Endothelial cell of umbilical vein (primary cell): ENCODE measurements around the gene BPIFA1. TPM values are rescaled to one million over a fixed set of nuclear protein-coding genes. Genes with fewer than 3 reads are reported as not detected.

ENCODE experiments used
- BruUV-seq: library from RNA; stranded (reverse); fragments of 400-500 nt; replicated peaks from 2 replicates; lab custom pipeline; 2021; lab: Mats Ljungman, UMichigan
- CTCF ChIA-PET: fragments of 300-600, 350-600 bp; sonication (Branson Sonifier 250); formaldehyde crosslinking; loops from one replicate; lab custom pipeline; 2021; ENCODE audit warnings: antibody characterized with exemption, inconsistent platforms; lab: Charles Lee
- POLR2A ChIA-PET: fragments of 300-600, 350-600 bp; sonication (Branson Sonifier 250); formaldehyde crosslinking; loops from one replicate; lab custom pipeline; 2021; ENCODE audit warnings: antibody characterized with exemption, inconsistent platforms; lab: Charles Lee
- DNase-seq: peaks from one replicate; pipeline ENCODE4 v3.0.0-alpha.2; 2011; ENCODE audit warnings: low read depth, low spot score
- FAIRE-seq: peaks from 2 replicates; lab custom pipeline; 2011; peaks lifted over from hg19 to GRCh38; lab: Jason Lieb, UNC
- H2AFZ ChIP-seq: 2 replicates; pipeline ENCODE4 v1.6.0; 2012; ENCODE audit warnings: low read depth, low read length, control low read depth, inconsistent platforms
- H3K27ac ChIP-seq: 2 replicates; pipeline ENCODE4 v1.5.1; 2011; ENCODE audit warnings: low read depth, mild to moderate bottlenecking, control low read depth, low read length, moderate library complexity; ENCODE audit not compliant: insufficient read depth
- H3K27me3 ChIP-seq, 2 experiments: 2 replicates each; pipeline versions ENCODE4 v1.6.0 to v1.6.1; 2011; ENCODE audit warnings: low read length in 2 of 2, mixed read lengths in 1 of 2; ENCODE audit not compliant: control insufficient read depth in 2 of 2, insufficient read depth in 2 of 2
- H3K36me3 ChIP-seq, 2 experiments: 2 replicates in 1 of 2; 3 replicates in 1 of 2; pipeline ENCODE4 v1.5.1; 2011; ENCODE audit warnings: low read length in 2 of 2, mild to moderate bottlenecking in 1 of 2, moderate library complexity in 1 of 2; ENCODE audit not compliant: control insufficient read depth in 2 of 2, insufficient read depth in 2 of 2; ENCODE audit errors: extremely low read depth in 1 of 2
- H3K4me1 ChIP-seq: 3 replicates; pipeline ENCODE4 v1.5.1; 2011; ENCODE audit warnings: mild to moderate bottlenecking, low read length; ENCODE audit not compliant: control insufficient read depth, insufficient read depth; ENCODE audit errors: extremely low read depth
- H3K4me2 ChIP-seq: 2 replicates; pipeline ENCODE4 v1.6.1; 2011; ENCODE audit warnings: low read length, control low read depth, mixed read lengths; ENCODE audit not compliant: insufficient read depth
- H3K4me3 ChIP-seq, 3 experiments: fragments of 200-600 bp in 1 of 3; sonication (generic), shearing (Covaris generic) in 1 of 3; replicated peaks in 1 of 3; 2 replicates each; pipeline ENCODE4 v1.5.1; 2011 to 2016; ENCODE audit warnings: control low read depth in 3 of 3, low read length in 3 of 3, mild to moderate bottlenecking in 2 of 3, inconsistent platforms in 1 of 3, low read depth in 1 of 3, moderate library complexity in 1 of 3; ENCODE audit not compliant: insufficient read depth in 1 of 3
- H3K79me2 ChIP-seq: 2 replicates; pipeline ENCODE4 v1.6.0; 2012; ENCODE audit warnings: low read length, inconsistent platforms; ENCODE audit not compliant: control insufficient read depth, insufficient read depth
- H3K9ac ChIP-seq: replicated peaks from 2 replicates; pipeline ENCODE3; 2011; ENCODE audit warnings: low read length, control low read depth; ENCODE audit not compliant: insufficient read depth; ENCODE audit errors: extremely low read depth
- H3K9me1 ChIP-seq: replicated peaks from 3 replicates; pipeline ENCODE4 v1.6.0; 2011; ENCODE audit warnings: mild to moderate bottlenecking, low read length; ENCODE audit not compliant: control insufficient read depth, insufficient read depth; ENCODE audit errors: extremely low read depth
- H3K9me3 ChIP-seq: replicated peaks from 2 replicates; pipeline ENCODE4 v1.5.1; 2012; ENCODE audit warnings: low read length, inconsistent platforms; ENCODE audit not compliant: control insufficient read depth, insufficient read depth
- H4K20me1 ChIP-seq: replicated peaks from 2 replicates; pipeline ENCODE3; 2011; ENCODE audit warnings: mild to moderate bottlenecking, low read length; ENCODE audit not compliant: control insufficient read depth, insufficient read depth; ENCODE audit errors: extremely low read depth
- CTCF ChIP-seq, 2 donors: IDR thresholded peaks; 1 replicate in 1 of 2; 2 replicates in 1 of 2; pipeline ENCODE4 v1.5.1; 2011; ENCODE audit warnings: low read length in 2 of 2, mild to moderate bottlenecking in 2 of 2, moderate library complexity in 2 of 2, control low read depth in 1 of 2, inconsistent platforms in 1 of 2, low read depth in 1 of 2; ENCODE audit not compliant: insufficient read depth in 1 of 2; ENCODE audit errors: extremely low read depth in 1 of 2
- EZH2 ChIP-seq: IDR thresholded peaks from 2 replicates; pipeline ENCODE4 v1.6.1; 2012; ENCODE audit warnings: borderline replicate concordance, low read depth, mild to moderate bottlenecking, moderate library complexity, low read length, inconsistent platforms; ENCODE audit not compliant: severe bottlenecking
- FOS ChIP-seq: IDR thresholded peaks from 2 replicates; pipeline ENCODE4 v1.6.1; 2011; ENCODE audit warnings: mild to moderate bottlenecking, low read length, moderate library complexity, borderline replicate concordance; ENCODE audit not compliant: insufficient read depth
- MYC ChIP-seq: IDR thresholded peaks from one replicate; pipeline ENCODE4 v1.6.1; 2011; ENCODE audit warnings: mild to moderate bottlenecking, low read depth, low read length
- POLR2AphosphoS5 ChIP-seq: IDR thresholded peaks from 2 replicates; pipeline ENCODE4 v1.6.1; 2012; ENCODE audit warnings: low read depth, mild to moderate bottlenecking, control low read depth, low read length, moderate library complexity; ENCODE audit not compliant: insufficient read depth
- dilution Hi-C: fragments of 300-500 bp; cut with MboI; formaldehyde crosslinking; loops from one replicate; pipeline ENCODE4 v1.15.0; 2019; ENCODE audit warnings: low sequenced_read_pairs; ENCODE audit not compliant: extremely low pct_ligation_motif_present
- intact Hi-C: fragments of 100-400 bp; cut with micrococcal nuclease; formaldehyde crosslinking; loops from one replicate; pipeline ENCODE4 v1.10.0; 2022
- polyA plus RNA-seq, 4 experiments: library from polyadenylated mRNA; depleted of rRNA in 3 of 4; stranded (reverse) in 3 of 4; unstranded in 1 of 4; fragments of >200 nt; gene quantifications; 2 replicates each; pipeline versions ENCODE4 v1.2.1 to v1.2.3, GENCODE V29; 2011 to 2012; ENCODE audit warnings: missing spikeins in 1 of 4
- total RNA-seq: library from RNA; stranded (reverse); gene quantifications from 2 replicates; pipeline ENCODE4 v1.2.3, GENCODE V29; 2021

Gene BPIFA1
- total and polyA plus RNA-seq, 2 donors (not counting 3 experiments of a cell fraction or from before 2014, with no cell fraction given), result not detected

GRCh38 chr20:33203444-33203843, 32.4 kb upstream of the BPIFA1 start:
- no peak for TF ChIP-seq POLR2AphosphoS5
- TF ChIP-seq EZH2, result no peak
- no peak for TF ChIP-seq MYC
- TF ChIP-seq FOS, result no peak
- ChIA-PET POLR2A (no interaction called here), CTCF (no interaction called here)
- Histone ChIP-seq H3K9ac (no peak overlapping the region), H3K36me3 (no peaks in the 10 kb centered on the region), H3K27ac (no peak overlapping the region), H3K4me3 (no peak overlapping the region), H3K4me1 (no peaks in the 10 kb centered on the region), H3K4me2 (no peak overlapping the region), H3K79me2 (no peaks in the 10 kb centered on the region), H2AFZ (no peak overlapping the region), H3K9me3 (no peaks in the 10 kb centered on the region), H4K20me1 (no peaks in the 10 kb centered on the region), H3K27me3 (no peaks in the 10 kb centered on the region), H3K9me1 (no peaks in the 10 kb centered on the region)
- DNase-seq, result no peak
- dilution Hi-C loops (no loop called here), intact Hi-C loops (no loop called here)
- BruUV-seq, result no TSS peak
- no peak for FAIRE-seq

DNA sequence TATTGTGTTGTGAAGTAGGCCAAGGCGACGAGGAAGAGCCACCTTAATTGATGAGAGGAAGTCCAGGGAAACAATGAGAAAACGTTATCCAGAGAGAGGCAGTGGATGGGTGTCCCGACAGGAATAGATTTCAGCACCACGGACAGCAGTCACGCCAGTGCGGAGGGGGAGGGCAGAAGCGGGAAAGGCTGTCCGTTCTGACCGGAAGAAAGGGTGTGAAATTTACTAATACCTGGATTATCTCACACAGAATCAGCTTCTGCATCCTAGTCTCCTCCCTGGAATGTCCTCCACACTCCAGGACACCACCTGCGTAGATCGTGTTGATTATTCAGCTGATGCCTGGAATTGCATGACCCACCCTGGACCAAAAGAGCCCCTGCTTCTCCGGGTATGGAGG, 26.0 kb upstream of the BPIFA1 start:
- Histone ChIP-seq H3K27me3 (no peaks in the 10 kb centered on the region), H3K4me1 (no peaks in the 10 kb centered on the region), H3K9ac (no peak overlapping the region), H3K79me2 (no peaks in the 10 kb centered on the region), H3K4me3 (no peak overlapping the region), H3K27ac (no peak overlapping the region), H3K4me2 (no peak overlapping the region), H3K9me3 (no peaks in the 10 kb centered on the region), H3K9me1 (no peaks in the 10 kb centered on the region), H2AFZ (no peak overlapping the region), H4K20me1 (no peaks in the 10 kb centered on the region), H3K36me3 (no peaks in the 10 kb centered on the region)
- DNase-seq (peak; percentile 40), FAIRE-seq (peak; percentile 75)
- POLR2A ChIA-PET, result no interaction called here
- intact Hi-C loops, result no loop called here
- BruUV-seq, result no TSS peak
- TF ChIP-seq CTCF (IDR thresholded peaks at IDR 0.05; ENCODE audit: extremely low read depth in 1 of 2, insufficient read depth in 1 of 2, low read depth in 1 of 2, low read length in 2 of 2), result no peak
- dilution Hi-C loops, result no loop called here
- CTCF ChIA-PET, result no interaction called here
